Stomach (tissue), 9 donors: ENCODE data around the gene CLDN2. TPM values are rescaled to one million over a fixed set of nuclear protein-coding genes. Genes with fewer than 3 reads are reported as not detected.

Experiments used
- DNase-seq, 2 donors: peaks; one replicate each; pipeline versions ENCODE4 v3.0.0 to v3.0.0-alpha.2; 2013 to 2019
- H3K27ac ChIP-seq, 5 donors: fragments of 200-600 bp in 4 of 5; sonication (generic) in 4 of 5; one replicate each; pipeline ENCODE4 v1.5.1; 2013 to 2019; ENCODE audit warnings: mild to moderate bottlenecking in 1 of 5, moderate library complexity in 1 of 5
- H3K27me3 ChIP-seq, 3 donors: fragments of 200-600 bp; sonication (generic); one replicate each; pipeline ENCODE4 v1.5.1; 2017 to 2019; ENCODE audit warnings: mixed run types in 1 of 3
- H3K36me3 ChIP-seq, 4 donors: fragments of 200-600 bp; sonication (generic); 1 replicate in 3 of 4; 2 replicates in 1 of 4; pipeline ENCODE4 v1.5.1; 2016 to 2019
- H3K4me1 ChIP-seq, 4 donors: fragments of 200-600 bp; sonication (generic); one replicate each; pipeline ENCODE4 v1.5.1; 2016 to 2019
- H3K4me3 ChIP-seq, 4 donors: fragments of 200-600 bp; sonication (generic) in 3 of 4; one replicate each; pipeline ENCODE4 v1.5.1; 2016 to 2019; ENCODE audit warnings: mild to moderate bottlenecking in 1 of 4
- H3K9me3 ChIP-seq, 4 donors: fragments of 200-600 bp; sonication (generic); one replicate each; pipeline ENCODE4 v1.5.1; 2016 to 2019
- CTCF ChIP-seq, 7 experiments: fragments of 450-650 bp in 4 of 7; fragments of 200-600 bp in 3 of 7; sonication (generic) in 3 of 7; IDR thresholded peaks; one replicate each; pipeline ENCODE4 v1.5.1; 2016 to 2019; ENCODE audit warnings: antibody characterized with exemption in 7 of 7, control low read depth in 2 of 7, mild to moderate bottlenecking in 1 of 7
- EP300 ChIP-seq: sonication (generic); formaldehyde crosslinking; IDR thresholded peaks from one replicate; pipeline ENCODE4 v1.6.1; 2017; ENCODE audit warnings: antibody characterized with exemption
- POLR2A ChIP-seq, 4 donors: fragments of 450-650 bp; IDR thresholded peaks; one replicate each; pipeline ENCODE4 v1.6.1; 2016; ENCODE audit warnings: antibody characterized with exemption in 4 of 4, control low read depth in 2 of 4, mild to moderate bottlenecking in 1 of 4, moderate library complexity in 1 of 4
- POLR2AphosphoS5 ChIP-seq, 3 donors: sonication (generic); formaldehyde crosslinking; IDR thresholded peaks; one replicate each; pipeline ENCODE4 v1.6.1; 2016; ENCODE audit warnings: antibody characterized with exemption in 3 of 3
- WGBS, 5 donors: extraction: QIAGEN DNeasy Blood & Tissue Kit in 3 of 5; methylation state at CpG; one replicate each; pipeline versions ENCODE4 v1.1.5 to v1.1.7; 2013 to 2018; 5-methylcytosine and 5-hydroxymethylcytosine counted together
- intact Hi-C: fragments of 100-400 bp; cut with DNase I; formaldehyde crosslinking; loops from one replicate; pipeline ENCODE4 v1.15.1; 2023; ENCODE audit warnings: low total_unique reads
- polyA plus RNA-seq, 3 donors: library from polyadenylated mRNA; stranded (reverse); fragments of 200-250 nt; gene quantifications; one replicate each; pipeline ENCODE4 v1.2.3, GENCODE V29; 2013
- total RNA-seq, 5 donors: library from RNA; depleted of rRNA; stranded (reverse); fragments of >200 nt; gene quantifications; one replicate each; pipeline versions ENCODE4 v1.1.0 to v1.2.3, GENCODE V29; 2014 to 2016
- donor health status: healthy with polysubstance abuse.
- donor health status: Bipolar disorder and iron deficiency.
- donor health status: healthy.

Gene CLDN2
- total and polyA plus RNA-seq, 8 donors = 0.31 to 3.5 (median 2.4) TPM; not detected in 4

- H3K4me3 ChIP-seq = no peak overlapping the region
- no peak for TF ChIP-seq EP300
- no peak for TF ChIP-seq CTCF (IDR thresholded peaks at IDR 0.05)
- no peak for TF ChIP-seq POLR2AphosphoS5 (IDR thresholded peaks at IDR 0.05)
- TF ChIP-seq POLR2A (IDR thresholded peaks at IDR 0.05) = no peak
- H3K27ac ChIP-seq = no peak overlapping the region
- no peaks in the 10 kb centered on the region for H3K4me1 ChIP-seq
- peaks cover 0 to 3% (median 0%) of the 10 kb centered on the region in 4 donors for H3K36me3 ChIP-seq
- H3K27me3 ChIP-seq = no peaks in the 10 kb centered on the region
- no peak for DNase-seq
- intact Hi-C loops = no loop called here
- H3K9me3 ChIP-seq = no peaks in the 10 kb centered on the region
Observed at GRCh38 chrX:106972896-106973295, 52.7 kb downstream of the CLDN2 start.

- Histone ChIP-seq H3K27ac (no peak overlapping the region), H3K27me3 (no peaks in the 10 kb centered on the region), H3K4me1 (no peaks in the 10 kb centered on the region), H3K9me3 (no peaks in the 10 kb centered on the region), H3K36me3 (peaks cover 0 to 3% (median 0%) of the 10 kb centered on the region in 4 donors), H3K4me3 (no peak overlapping the region)
- intact Hi-C loops = no loop called here
- no peak for DNase-seq
- TF ChIP-seq EP300 (no peak), POLR2A (IDR thresholded peaks at IDR 0.05) (no peak), CTCF (IDR thresholded peaks at IDR 0.05) (no peak), POLR2AphosphoS5 (IDR thresholded peaks at IDR 0.05) (no peak)
- 63 to 80% (median 69%) methylated on average over 5 of the region's 5 CpGs for WGBS, 5 donors
Observed at GRCh38 chrX:106973433-106974149, 53.4 kb downstream of the CLDN2 start.

GRCh38 chrX:106976416-106976815 is 56.2 kb downstream of the CLDN2 start:
- no peak overlapping the region for H3K4me3 ChIP-seq
- DNase-seq = no peak
- 57 to 85% (median 66%) methylated on average over 3 of the region's 3 CpGs for WGBS, 5 donors
- H3K36me3 ChIP-seq = peaks cover 0 to 3% (median 0%) of the 10 kb centered on the region in 4 donors
- intact Hi-C loops = no loop called here
- no peak overlapping the region for H3K27ac ChIP-seq
- TF ChIP-seq POLR2A (IDR thresholded peaks at IDR 0.05) (no peak), EP300 (no peak), CTCF (IDR thresholded peaks at IDR 0.05) (no peak), POLR2AphosphoS5 (IDR thresholded peaks at IDR 0.05) (no peak)
- no peaks in the 10 kb centered on the region for H3K27me3 ChIP-seq
- no peaks in the 10 kb centered on the region for H3K9me3 ChIP-seq
- no peaks in the 10 kb centered on the region for H3K4me1 ChIP-seq

Other genes starting within 250 kb of the CLDN2 start
- gene RNF128, start 193.7 kb upstream of the CLDN2 start, total RNA-seq = 10 to 100 TPM in 3 of 5 donors, 1 to 10 TPM in 2; 4.1 to 78.6 (median 14.1) TPM
- gene RNF128, start 193.7 kb upstream of the CLDN2 start, polyA plus RNA-seq = 10 to 100 TPM in 1 of 3 donors, 1 to 10 TPM in 2; 6.4 to 17.2 (median 7.5) TPM
- 100 to 1,000 TPM in 1 of 5 donors, 10 to 100 TPM in 2, 1 to 10 TPM in 2; 7.7 to 117 (median 19.6) TPM for gene TBC1D8B, start 117.7 kb upstream of the CLDN2 start, total RNA-seq
- gene TBC1D8B, start 117.7 kb upstream of the CLDN2 start, polyA plus RNA-seq = 1 to 10 TPM; 2.1 to 3.3 (median 3.2) TPM
- gene RIPPLY1, start 17.1 kb upstream of the CLDN2 start, total RNA-seq = not detected
- not detected for gene RIPPLY1, start 17.1 kb upstream of the CLDN2 start, polyA plus RNA-seq
- gene MORC4, start 79.8 kb downstream of the CLDN2 start, total RNA-seq = 10 to 100 TPM in 3 of 5 donors, 1 to 10 TPM in 2; 1.3 to 33.8 (median 11.0) TPM
- gene MORC4, start 79.8 kb downstream of the CLDN2 start, polyA plus RNA-seq = 1 to 10 TPM; 4.7 to 7.9 (median 5.3) TPM
- gene RBM41, start 198.4 kb downstream of the CLDN2 start, total RNA-seq = 10 to 100 TPM in 4 of 5 donors, 1 to 10 TPM in 1; 9.0 to 77.6 (median 21.0) TPM
- gene RBM41, start 198.4 kb downstream of the CLDN2 start, polyA plus RNA-seq = 1 to 10 TPM; 3.3 to 7.6 (median 5.3) TPM